GM21528 (cell line): ENCODE results near the gene ROPN1L.
"Not testable (repeated sequence)": the region's sequence is repeated elsewhere in the genome, so short reads cannot be mapped to it uniquely, and the experiment has no call there.

Experiments
- ATAC-seq: cut with Tn5 transposase; IDR thresholded peaks from one replicate; pipeline ENCODE4 v1.9.1; 2021; ENCODE audit warnings: mild to moderate bottlenecking, moderate library complexity; ENCODE audit not compliant: unreplicated experiment, low FRiP score

Gene ROPN1L

DNA sequence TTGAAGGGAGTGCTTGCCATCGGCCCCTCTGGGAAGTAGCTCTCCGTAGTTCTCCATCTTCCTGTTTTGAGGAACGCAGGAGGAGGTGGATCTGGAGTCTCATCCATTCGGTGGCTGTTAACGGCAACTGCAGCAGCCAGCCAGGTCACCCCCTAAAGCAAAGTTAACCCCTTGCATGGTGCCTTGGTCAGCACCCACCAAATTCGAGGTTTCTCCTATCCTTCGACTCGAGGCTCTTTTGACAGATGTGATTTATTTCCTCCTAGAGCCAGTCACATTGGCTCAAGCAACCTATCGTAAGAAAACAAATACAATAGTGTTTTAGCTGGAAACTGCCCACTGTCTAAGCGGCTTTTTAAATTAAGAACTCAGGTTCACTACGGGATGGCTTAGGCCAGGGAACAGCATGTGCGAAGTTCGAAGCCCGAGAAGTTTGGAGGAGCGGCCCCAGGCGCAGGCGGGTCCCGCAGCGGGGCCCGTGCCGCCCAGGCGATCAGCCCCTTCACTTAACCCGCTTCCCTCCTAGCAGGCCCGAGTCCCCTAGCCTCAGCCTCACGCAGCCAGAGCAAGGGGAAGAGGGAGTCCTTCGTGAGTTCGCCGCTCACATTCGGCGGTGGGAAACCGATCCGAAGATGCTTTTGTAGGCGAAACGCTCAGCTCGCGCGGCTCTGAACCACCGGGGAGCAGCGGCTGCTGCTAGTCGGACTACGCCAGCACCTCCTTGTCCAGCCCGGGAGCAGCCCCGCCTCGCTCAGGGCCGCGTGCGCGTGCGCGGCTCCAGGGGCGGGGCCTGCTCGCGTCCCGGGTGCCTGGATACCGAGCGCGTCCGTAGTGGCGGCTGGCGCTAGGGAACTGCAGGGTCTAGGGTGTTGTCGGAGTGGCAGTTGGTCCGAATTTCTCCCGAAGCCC is at the start of gene ROPN1L:
TSS of gene ROPN1L (plus strand) at position 797 of the 909 bp plus-strand sequence. CDS start 289 bp downstream, outside the sequence.
- peak; percentile 98 for ATAC-seq

DNA sequence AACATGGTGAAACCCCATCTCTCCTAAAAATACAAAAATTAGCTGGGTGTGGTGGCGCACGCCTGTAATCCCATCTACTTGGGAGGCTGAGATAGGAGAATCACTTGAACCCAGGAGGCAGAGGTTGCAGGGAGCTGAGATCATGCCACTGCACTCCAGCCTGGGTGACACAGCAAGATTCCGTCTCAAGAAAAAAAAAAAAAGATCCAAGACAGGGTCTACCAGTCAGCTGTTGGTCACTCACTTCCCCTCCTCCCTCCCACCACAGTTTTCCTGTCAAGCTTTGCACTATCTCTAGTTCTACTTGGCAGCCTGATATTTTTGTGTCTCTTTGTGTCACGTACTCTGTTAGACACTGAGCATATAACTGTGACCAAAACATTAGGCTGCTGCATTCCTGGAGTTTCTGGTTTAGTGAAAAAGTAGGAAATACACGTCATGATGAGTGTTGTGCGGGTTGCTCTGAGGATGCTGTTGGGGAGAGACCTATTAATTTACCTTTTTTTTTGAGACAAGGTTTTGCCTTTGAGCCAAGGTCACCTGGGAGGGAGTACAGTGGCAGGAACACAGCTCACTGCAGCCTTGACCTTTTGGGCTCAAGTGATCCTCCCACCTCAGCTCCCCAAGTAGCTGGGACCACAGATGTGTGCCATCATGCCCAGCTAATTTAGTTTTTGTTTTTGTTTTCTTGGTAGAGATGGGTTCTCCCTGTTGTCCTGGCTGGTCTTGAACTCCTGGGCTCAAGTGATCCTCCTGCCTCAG is 48.9 kb upstream of the ROPN1L start:
- ATAC-seq = not testable (repeated sequence)

DNA sequence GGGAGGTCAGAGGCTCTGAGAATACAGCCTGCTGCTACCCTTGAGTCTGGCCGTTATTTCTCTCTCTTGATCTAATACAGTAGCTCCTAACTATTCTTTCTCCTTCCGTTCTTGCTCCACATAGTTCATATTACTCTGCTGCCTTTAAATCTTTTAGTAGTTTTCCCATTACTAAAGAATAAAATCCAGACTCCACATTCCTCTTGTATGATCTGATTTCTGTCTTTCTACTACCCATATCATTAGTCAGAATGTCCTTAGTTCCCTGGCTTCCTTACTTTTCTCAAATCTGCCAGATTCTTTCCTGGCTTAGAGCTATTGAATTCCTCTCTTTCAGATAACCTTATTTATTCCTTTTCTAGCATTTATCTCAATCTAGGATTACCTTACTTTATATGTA is 48.2 kb upstream of the ROPN1L start:
- no peak for ATAC-seq

DNA sequence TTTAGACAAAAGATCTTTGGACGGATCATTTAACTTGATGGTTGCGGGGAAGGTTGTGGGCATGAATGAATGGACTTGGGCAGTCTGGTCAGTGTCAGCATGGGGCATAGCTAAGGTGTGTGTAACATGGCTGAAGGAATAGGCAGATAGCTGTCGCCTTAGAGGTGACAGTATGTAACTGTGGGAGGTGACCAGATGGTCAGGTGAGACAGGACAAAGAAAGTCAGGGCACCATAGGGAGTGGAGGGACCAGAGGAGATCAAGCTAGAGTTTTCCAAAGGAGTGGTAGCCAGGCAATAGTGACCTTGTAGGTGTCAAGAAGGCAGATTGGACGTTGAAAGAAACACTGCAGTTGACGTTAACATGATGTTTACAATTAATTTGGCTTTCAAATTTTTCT is 45.1 kb upstream of the ROPN1L start:
- no peak for ATAC-seq

DNA sequence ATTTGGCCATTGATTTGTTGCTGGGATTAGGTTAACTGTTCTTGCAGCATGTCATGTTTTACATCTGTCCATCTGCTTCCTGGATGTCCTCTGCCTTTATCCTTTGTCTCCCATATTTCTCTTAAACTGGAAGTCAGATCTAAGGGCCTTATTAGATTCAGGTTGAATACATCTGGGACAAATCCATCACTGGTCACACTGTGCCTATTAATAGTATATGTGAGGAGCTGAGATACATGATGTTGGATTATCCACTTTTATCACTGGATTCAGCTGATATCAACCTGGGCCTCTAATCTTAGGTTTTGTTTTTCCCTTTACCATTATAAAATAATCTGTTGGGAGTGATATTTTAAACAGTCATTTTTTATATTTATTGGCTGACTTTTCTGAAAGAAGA is 41.8 kb upstream of the ROPN1L start:
- no peak for ATAC-seq

DNA sequence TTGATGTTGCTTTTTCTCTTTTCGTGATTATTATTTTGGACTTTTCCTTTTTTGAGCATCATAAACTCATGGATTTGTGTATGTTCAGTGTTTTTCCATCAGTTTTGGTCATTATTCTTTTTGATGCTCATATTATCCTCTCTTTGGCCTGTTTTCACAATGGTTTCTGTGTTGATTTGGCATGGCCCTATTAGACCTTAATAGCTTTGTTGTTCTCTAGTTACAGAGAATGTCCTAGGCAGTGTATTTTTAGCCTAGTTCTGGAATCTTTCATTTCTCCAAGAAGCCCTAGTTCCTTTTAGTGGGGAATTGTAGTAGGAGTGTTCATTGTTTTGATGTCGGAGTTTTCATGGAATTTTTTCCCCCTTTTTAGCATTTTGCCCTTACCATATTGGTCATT is 41.3 kb upstream of the ROPN1L start:
- no peak for ATAC-seq

DNA sequence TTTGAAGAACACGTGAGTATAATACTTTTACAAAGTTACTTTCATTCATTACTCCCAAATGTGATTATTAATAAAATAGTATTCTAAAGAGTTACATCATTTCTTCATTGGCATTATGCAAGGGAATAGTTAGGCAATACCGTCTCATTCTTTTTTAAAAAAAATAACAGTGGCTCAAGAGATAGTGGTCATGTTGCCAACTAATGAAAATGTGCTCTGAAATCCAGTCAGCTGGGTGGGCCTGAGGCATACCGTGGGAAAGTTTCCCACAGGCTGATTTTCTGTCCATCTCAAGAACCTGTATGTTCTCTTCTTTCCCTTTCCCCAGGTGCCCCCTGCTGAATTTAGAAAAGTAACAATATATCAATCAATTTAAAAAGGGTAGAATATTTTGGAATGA is 40.8 kb upstream of the ROPN1L start:
- ATAC-seq = no peak

DNA sequence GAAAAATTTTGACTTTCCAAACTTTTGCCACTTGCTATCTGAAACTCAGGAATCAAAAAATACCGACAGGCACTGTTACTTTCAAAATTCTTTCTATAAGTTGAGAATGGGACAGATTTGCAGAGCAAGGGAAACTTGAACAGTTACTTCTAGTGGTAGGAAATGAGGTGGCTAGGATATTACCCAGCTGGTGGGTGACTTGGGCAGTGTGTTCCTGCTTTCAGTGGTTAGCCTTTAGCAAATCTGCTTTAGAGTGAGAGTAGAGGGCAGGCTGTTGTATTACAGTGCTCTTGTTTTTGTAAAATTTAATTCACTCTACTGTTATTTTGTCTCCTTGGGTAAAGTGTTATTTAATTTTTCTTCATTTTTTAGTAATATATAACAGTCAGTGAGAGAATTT is 40.2 kb upstream of the ROPN1L start:
- peak; percentile 75 for ATAC-seq

DNA sequence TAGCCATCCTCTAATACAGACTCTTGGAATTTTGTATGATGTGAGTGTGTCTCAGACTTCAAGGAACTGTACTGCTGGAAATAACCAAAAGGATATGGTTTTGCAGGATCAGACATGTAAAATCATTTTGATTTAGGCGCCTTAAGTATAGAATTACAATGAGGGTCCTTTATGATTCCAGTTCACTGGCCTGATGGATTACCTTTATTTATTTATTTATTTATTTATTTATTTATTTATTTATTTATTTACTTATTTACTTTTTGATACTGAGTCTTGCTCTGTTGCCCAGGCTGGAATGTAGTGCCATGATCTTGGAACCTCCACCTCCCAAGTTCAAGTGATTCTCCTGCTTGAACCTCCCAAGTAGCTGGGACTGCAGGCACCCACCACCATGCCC is 37.9 kb upstream of the ROPN1L start:
- ATAC-seq = no peak

DNA sequence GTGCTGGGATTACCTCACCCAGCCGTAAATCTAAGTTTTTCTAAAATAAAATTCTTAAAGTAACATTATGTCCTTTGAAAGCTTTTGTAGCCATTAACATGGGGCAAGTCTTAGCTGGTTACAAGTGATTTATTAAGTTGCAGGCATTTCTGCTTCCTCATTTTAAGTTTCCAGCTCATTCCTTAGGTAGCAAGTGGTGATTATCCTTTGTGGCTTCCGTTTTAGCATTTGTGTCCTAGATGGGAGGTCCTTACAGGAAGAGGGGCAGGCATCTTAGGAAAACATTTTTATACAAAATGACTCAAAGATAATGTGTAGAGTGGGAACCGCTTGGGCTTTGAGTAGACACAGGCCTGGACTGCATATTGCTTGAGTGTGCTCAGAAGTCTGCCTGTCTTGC is 35.0 kb upstream of the ROPN1L start:
- no peak for ATAC-seq

DNA sequence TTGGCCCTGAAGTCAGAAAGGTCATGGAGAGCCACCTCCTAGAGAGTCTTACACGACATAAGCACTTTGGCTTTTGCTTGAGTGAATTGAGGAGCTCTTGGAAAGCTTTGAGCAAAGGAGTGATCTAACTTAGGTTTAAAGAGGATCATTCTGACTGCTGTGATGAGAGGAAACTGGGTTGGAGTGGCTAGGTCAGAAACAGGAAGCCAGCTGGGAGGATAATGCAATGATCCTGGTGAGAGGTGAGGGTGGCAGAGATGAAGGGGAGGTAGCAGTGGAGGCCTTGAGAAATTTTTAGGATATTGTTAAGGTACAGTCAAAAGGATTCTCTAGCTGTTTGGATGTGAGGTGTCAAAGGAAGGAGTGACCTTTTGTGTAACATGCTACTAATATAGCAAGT is 32.2 kb upstream of the ROPN1L start:
- ATAC-seq = no peak

DNA sequence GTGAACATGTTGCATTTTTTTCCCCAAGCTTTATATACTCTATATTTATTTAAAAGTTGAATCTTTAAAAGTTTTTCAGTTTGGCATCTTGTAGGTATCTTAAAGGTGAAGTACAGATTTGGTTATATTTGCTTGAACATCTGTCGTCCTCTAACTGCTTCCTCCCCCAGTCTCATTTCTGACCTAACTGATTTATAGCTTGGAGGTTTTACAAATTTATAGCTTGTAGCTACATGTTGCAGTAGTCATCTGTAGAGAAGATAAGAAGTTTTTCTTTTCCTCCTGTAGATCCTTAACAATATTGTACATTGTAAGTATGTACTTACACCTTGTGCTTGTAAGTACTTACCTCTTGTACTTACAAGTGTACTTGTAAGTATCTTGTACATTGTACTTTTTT is 31.0 kb upstream of the ROPN1L start:
- no peak for ATAC-seq

DNA sequence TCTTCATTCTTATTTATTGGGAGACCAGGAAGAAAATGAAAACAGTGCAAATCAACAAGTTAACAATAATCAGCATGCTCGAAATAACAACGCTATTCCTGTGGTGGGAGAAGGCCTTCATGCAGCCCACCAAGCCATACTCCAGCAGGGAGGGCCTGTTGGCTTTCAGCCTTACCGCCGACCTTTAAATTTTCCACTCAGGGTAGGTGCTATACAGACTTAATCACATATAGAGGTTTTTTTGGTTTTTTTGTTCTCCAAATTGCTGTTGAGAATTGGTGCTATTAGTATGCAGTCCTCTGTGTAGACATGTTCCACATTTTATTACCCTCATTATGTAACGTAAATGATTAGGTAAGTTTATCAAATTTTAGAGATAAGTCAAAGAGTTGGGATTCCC is 30.3 kb upstream of the ROPN1L start:
- ATAC-seq = no peak

DNA sequence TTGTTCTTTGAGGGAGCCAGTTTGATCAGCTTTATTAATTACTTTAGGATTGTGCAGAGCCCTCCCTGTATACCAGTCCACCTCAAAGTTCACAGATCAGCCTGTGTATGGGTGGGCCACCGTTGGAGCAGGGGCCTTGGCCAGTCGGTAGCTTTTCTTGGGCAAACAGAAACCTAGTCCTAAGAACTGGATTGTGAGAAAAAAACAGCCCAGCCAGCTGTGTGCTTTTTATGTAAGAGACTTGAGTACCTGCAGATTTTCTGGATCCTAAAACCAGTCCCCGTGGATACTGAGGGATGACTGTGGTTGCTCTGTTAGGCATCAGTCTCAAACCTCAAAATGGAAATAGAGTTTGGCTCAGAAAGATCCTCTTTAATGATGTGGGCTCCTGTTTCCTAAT is 24.8 kb upstream of the ROPN1L start:
- ATAC-seq = no peak

DNA sequence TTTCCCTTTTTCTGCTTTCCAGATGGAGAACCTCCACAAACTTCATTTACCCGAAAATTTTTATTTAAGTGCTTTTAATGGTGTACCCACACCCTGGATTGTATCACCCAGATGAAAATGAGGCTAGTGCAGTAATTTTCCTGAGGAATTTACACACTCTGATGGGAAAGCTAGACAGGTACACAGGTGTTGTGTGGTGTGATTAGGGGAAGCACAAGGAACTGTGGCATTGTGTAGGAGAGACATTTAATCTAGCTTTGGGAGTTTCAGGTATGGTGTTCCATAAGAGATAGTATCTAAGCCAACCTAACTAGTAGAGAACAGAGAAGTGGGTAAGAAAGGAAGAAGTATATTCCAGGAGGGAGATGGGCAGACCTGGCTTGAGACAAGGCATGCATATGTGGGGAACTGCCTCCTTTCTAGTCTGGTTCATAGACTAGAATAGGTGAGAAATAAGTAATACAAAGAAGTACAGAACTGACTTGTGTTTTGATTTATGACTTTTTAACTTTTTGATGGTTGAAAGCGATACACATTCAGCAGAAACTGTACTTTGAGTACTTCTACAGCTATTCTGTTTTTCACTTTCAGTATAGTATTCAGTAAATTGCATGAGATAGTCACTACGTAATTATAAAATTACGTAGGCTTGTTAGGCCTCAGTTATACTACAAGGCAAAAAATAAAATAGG is 22.9 kb upstream of the ROPN1L start:
- ATAC-seq = peak; percentile 71

DNA sequence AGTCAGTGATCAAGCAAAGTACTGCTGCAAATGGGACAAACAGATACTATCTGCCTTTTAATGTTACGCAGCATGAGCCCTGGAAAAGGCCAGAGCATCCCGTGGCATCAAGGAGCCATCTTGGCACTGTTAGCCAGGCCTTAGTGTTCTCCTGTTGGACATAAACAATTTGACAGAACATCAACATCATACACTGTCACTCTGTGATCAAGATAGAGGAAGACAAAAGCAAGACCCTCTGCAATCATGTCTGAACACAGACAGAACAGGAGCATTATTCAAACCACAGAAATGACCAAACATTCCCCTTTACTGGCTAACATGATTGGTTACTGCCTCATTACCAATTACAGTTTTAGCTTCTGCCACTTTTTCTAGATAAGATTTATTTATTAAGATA is 21.2 kb upstream of the ROPN1L start:
- no peak for ATAC-seq

DNA sequence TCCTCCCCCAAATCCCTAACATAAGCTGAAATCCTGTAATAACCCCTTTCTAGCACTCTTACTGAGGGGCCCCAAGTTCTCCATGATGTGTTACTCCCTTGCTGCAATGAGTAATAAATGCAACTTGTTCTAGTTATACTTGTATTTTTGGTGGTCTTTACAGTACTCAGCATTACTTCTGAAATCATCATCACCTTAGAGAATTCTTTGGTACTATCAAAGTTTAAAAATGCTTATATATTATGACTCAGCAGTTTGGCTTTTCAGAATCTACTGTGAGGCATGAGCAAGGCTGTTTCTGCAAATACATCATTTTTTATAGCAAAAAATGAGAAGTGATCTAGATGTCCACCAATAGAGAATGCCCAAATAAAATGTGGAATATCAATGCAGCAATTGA is 20.7 kb upstream of the ROPN1L start:
- ATAC-seq = no peak

DNA sequence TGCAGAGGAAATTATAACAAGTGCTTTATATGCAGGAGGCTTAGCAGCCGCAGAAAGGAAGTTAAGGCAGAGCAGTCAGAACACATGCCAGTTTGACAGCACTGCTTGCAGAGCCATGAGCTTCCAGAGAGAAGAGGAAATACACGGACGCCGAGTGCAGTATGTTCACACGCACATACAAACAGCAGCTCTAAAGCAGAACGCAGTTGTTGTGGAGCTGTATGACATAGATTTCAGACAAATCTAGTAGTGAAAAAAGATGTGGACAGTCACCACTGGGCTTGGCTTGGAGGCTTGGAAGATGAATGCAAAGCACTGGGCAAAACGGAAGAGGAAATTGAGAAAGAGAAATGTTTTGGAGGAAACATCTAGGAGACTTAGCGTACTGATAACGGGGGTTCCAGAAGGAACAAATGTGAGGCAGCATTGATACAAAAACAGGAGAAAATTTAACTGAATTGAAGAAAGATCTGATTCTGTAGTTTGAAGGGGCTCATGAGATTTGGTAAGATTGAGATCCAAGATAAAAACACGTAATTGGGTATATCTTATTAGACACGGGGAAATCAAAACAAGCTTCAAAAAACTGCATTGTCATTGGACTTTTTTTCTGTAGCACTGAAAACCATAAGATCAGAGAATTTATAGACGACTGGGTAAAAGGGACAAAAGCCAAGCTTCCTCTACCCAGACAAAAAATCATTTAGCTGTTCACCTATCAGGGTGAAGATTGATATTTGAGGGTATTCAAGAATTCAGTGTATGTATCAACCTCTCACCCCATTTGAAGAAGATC is 19.6 kb upstream of the ROPN1L start:
- ATAC-seq = no peak

DNA sequence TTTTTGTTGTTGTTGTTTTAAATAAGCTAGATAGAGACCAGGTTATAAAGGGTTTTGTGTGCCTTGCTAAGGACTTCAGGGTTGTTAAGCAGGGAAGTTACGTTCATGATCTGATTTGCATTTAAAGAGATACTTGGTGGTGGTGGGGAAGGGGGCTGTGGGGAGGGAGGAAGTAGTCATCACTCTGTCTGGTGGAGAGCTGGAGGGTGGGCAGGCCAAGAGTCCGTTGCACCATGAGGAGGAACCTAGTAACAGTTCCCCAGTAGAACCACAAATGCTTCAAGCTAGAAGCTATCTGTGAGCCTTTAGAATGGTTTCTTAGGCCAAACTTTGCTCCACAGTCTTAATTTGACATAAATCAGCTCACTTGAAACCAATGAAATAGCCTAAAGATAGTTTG is 18.7 kb upstream of the ROPN1L start:
- ATAC-seq = no peak

DNA sequence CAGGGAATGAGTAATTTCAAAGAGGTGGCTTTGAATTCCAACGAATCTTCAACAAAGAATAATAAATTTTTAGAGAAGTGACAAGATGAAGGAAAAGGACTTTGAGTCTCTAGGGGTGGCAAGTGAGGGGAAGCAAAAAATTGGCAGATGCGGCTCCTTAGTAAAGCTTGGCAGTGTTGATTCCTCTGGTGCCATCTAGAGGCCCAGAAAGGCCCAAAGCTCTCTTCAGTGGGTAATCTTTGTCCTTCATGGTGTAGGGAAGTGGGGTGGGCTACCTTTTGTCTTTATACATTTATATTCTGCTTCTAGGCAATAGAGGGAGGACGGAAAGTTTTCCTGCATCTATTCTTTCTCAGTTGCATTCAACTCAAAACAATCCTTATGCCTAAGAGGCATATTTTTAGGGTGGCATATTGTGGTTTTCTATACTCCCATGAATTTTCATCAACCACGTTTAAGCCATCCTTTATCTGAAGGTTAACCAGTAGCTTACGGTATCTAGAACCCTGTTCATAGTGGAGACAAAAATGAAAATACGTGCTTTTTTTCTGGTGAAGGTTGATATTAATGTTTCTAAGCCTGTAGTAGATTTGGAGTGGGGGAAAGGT is 17.5 kb upstream of the ROPN1L start:
- ATAC-seq = no peak
